Subcutaneous abdominal adipose tissue (tissue), 5 donors: ENCODE measurements around the gene DPP6.

Source experiments
- H3K27ac ChIP-seq: one replicate; pipeline ENCODE4 v1.7.0; 2013; ENCODE audit warnings: low read depth, mild to moderate bottlenecking, inconsistent platforms, low read length, moderate library complexity
- H3K27me3 ChIP-seq, 5 donors: one replicate each; pipeline ENCODE4 v1.7.0; 2013; ENCODE audit warnings: low read length in 5 of 5, inconsistent platforms in 1 of 5; ENCODE audit not compliant: control insufficient read depth in 5 of 5, insufficient read depth in 4 of 5
- H3K36me3 ChIP-seq, 5 donors: one replicate each; pipeline ENCODE4 v1.7.0; 2013; ENCODE audit warnings: low read length in 5 of 5; ENCODE audit not compliant: control insufficient read depth in 5 of 5, insufficient read depth in 5 of 5
- H3K4me1 ChIP-seq, 5 donors: one replicate each; pipeline ENCODE4 v1.7.0; 2013; ENCODE audit warnings: low read length in 5 of 5, mild to moderate bottlenecking in 3 of 5, moderate library complexity in 1 of 5; ENCODE audit not compliant: control insufficient read depth in 5 of 5, insufficient read depth in 5 of 5
- H3K4me3 ChIP-seq, 5 donors: one replicate each; pipeline ENCODE4 v1.7.0; 2013; ENCODE audit warnings: low read length in 5 of 5, low read depth in 1 of 5
- H3K9ac ChIP-seq, 5 donors: one replicate each; pipeline ENCODE4 v1.7.0; 2013; ENCODE audit warnings: low read length in 5 of 5, mild to moderate bottlenecking in 4 of 5, moderate library complexity in 3 of 5
- H3K9me3 ChIP-seq, 5 donors: one replicate each; pipeline ENCODE4 v1.7.0; 2013; ENCODE audit warnings: low read length in 5 of 5; ENCODE audit not compliant: control insufficient read depth in 5 of 5
- donor health status: healthy.
- donor health status: healthy.
- donor health status: healthy.
- donor health status: healthy.
- donor health status: healthy.

Gene DPP6

GRCh38 chr7:154911862-154912455, 859.8 kb downstream of the DPP6 start:
- Histone ChIP-seq H3K36me3 (no peaks in the 10 kb centered on the region), H3K27me3 (peaks cover 18 to 44% (median 30%) of the 10 kb centered on the region in 5 donors), H3K4me1 (peaks cover 0 to 13% (median 9%) of the 10 kb centered on the region in 5 donors), H3K4me3 (no peak overlapping the region), H3K27ac (no peak overlapping the region), H3K9ac (no peak overlapping the region), H3K9me3 (peaks cover 0 to 17% (median 8%) of the 10 kb centered on the region in 5 donors)

- peaks cover 18 to 44% (median 35%) of the 10 kb centered on the region in 5 donors for H3K27me3 ChIP-seq
- peaks cover 0 to 13% (median 9%) of the 10 kb centered on the region in 5 donors for H3K4me1 ChIP-seq
- no peak overlapping the region for H3K9ac ChIP-seq
- peaks cover 0 to 17% (median 8%) of the 10 kb centered on the region in 5 donors for H3K9me3 ChIP-seq
- H3K27ac ChIP-seq, result no peak overlapping the region
- H3K36me3 ChIP-seq, result no peaks in the 10 kb centered on the region
- H3K4me3 ChIP-seq, result no peak overlapping the region
Measured at GRCh38 chr7:154912871-154913637, 860.9 kb downstream of the DPP6 start.

GRCh38 chr7:154913638-154914307, 861.6 kb downstream of the DPP6 start:
- H3K4me1 ChIP-seq, result peaks cover 0 to 13% (median 9%) of the 10 kb centered on the region in 5 donors
- peak overlapping the region; percentile 36 to 65 (median 60) for H3K4me3 ChIP-seq
- H3K27ac ChIP-seq, result no peak overlapping the region
- H3K9me3 ChIP-seq, result peaks cover 0 to 17% (median 8%) of the 10 kb centered on the region in 5 donors
- H3K9ac ChIP-seq, result peak overlapping the region in 3 of 5 donors; percentile 29 to 73 (median 38)
- H3K27me3 ChIP-seq, result peaks cover 18 to 40% (median 28%) of the 10 kb centered on the region in 5 donors
- H3K36me3 ChIP-seq, result no peaks in the 10 kb centered on the region

GRCh38 chr7:154914308-154914995, 862.3 kb downstream of the DPP6 start:
- peaks cover 0 to 17% (median 8%) of the 10 kb centered on the region in 5 donors for H3K9me3 ChIP-seq
- H3K27me3 ChIP-seq, result peaks cover 18 to 35% (median 25%) of the 10 kb centered on the region in 5 donors
- peak overlapping the region in 3 of 5 donors; percentile 29 to 73 (median 38) for H3K9ac ChIP-seq
- no peaks in the 10 kb centered on the region for H3K36me3 ChIP-seq
- no peak overlapping the region for H3K27ac ChIP-seq
- peaks cover 0 to 13% (median 9%) of the 10 kb centered on the region in 5 donors for H3K4me1 ChIP-seq
- peak overlapping the region; percentile 10 to 65 (median 59) for H3K4me3 ChIP-seq

GRCh38 chr7:154914996-154915380, 862.8 kb downstream of the DPP6 start:
- peaks cover 18 to 33% (median 20%) of the 10 kb centered on the region in 5 donors for H3K27me3 ChIP-seq
- no peaks in the 10 kb centered on the region for H3K36me3 ChIP-seq
- H3K4me3 ChIP-seq, result no peak overlapping the region
- peaks cover 0 to 17% (median 8%) of the 10 kb centered on the region in 5 donors for H3K9me3 ChIP-seq
- no peak overlapping the region for H3K9ac ChIP-seq
- no peak overlapping the region for H3K27ac ChIP-seq
- H3K4me1 ChIP-seq, result peaks cover 0 to 13% (median 9%) of the 10 kb centered on the region in 5 donors

- H3K4me1 ChIP-seq, result peaks cover 0 to 13% (median 9%) of the 10 kb centered on the region in 5 donors
Measured at GRCh38 chr7:154915600-154915999, 863.4 kb downstream of the DPP6 start.

GRCh38 chr7:154916381-154916780, 864.2 kb downstream of the DPP6 start:
- no peaks in the 10 kb centered on the region for H3K36me3 ChIP-seq
- H3K4me3 ChIP-seq, result no peak overlapping the region
- peaks cover 18 to 30% (median 20%) of the 10 kb centered on the region in 5 donors for H3K27me3 ChIP-seq
- H3K4me1 ChIP-seq, result peaks cover 0 to 13% (median 9%) of the 10 kb centered on the region in 5 donors
- no peak overlapping the region for H3K9ac ChIP-seq
- H3K27ac ChIP-seq, result no peak overlapping the region
- peaks cover 0 to 5% (median under 1%) of the 10 kb centered on the region in 5 donors for H3K9me3 ChIP-seq

More at GRCh38 chr7:154915600-154915999, 863.4 kb downstream of the DPP6 start:
- no peak overlapping the region for H3K27ac ChIP-seq
- H3K9me3 ChIP-seq, result peaks cover 0 to 13% (median 7%) of the 10 kb centered on the region in 5 donors
- no peak overlapping the region for H3K4me3 ChIP-seq
- no peak overlapping the region for H3K9ac ChIP-seq
- no peaks in the 10 kb centered on the region for H3K36me3 ChIP-seq
- H3K27me3 ChIP-seq, result peaks cover 18 to 30% (median 20%) of the 10 kb centered on the region in 5 donors

GRCh38 chr7:154916856-154917807, 864.9 kb downstream of the DPP6 start:
- Histone ChIP-seq H3K9me3 (no peaks in the 10 kb centered on the region), H3K27me3 (peaks cover 18 to 30% (median 20%) of the 10 kb centered on the region in 5 donors), H3K4me3 (no peak overlapping the region), H3K27ac (no peak overlapping the region), H3K9ac (no peak overlapping the region), H3K4me1 (peaks cover 0 to 13% (median 9%) of the 10 kb centered on the region in 5 donors), H3K36me3 (no peaks in the 10 kb centered on the region)

GRCh38 chr7:154917808-154918160, 865.6 kb downstream of the DPP6 start:
- no peaks in the 10 kb centered on the region for H3K9me3 ChIP-seq
- no peak overlapping the region for H3K9ac ChIP-seq
- no peak overlapping the region for H3K4me3 ChIP-seq
- H3K27me3 ChIP-seq, result peaks cover 18 to 30% (median 20%) of the 10 kb centered on the region in 5 donors
- H3K36me3 ChIP-seq, result no peaks in the 10 kb centered on the region
- H3K4me1 ChIP-seq, result peaks cover 0 to 13% (median 9%) of the 10 kb centered on the region in 5 donors
- H3K27ac ChIP-seq, result no peak overlapping the region
